RPMI7951 (cell line): ENCODE results near the gene DDX59. TPM values are rescaled to one million over a fixed set of nuclear protein-coding genes. Genes with fewer than 3 reads are reported as not detected.
A peak's percentile ranks its signal among the peaks of the same experiment; 100 is the strongest.

Experiments used
- DNase-seq: peaks from one replicate; pipeline ENCODE4 v3.0.0-alpha.2; 2012; ENCODE audit warnings: low read depth
- total RNA-seq: library from RNA; depleted of rRNA; stranded (reverse); fragments of >200 nt; shearing (Covaris generic); gene quantifications from 2 replicates; pipeline ENCODE4 v1.2.3, GENCODE V29; 2014; rRNA removed

Gene DDX59
- total RNA-seq, result 15.6 and 28.5 TPM in 2 replicates

DNA sequence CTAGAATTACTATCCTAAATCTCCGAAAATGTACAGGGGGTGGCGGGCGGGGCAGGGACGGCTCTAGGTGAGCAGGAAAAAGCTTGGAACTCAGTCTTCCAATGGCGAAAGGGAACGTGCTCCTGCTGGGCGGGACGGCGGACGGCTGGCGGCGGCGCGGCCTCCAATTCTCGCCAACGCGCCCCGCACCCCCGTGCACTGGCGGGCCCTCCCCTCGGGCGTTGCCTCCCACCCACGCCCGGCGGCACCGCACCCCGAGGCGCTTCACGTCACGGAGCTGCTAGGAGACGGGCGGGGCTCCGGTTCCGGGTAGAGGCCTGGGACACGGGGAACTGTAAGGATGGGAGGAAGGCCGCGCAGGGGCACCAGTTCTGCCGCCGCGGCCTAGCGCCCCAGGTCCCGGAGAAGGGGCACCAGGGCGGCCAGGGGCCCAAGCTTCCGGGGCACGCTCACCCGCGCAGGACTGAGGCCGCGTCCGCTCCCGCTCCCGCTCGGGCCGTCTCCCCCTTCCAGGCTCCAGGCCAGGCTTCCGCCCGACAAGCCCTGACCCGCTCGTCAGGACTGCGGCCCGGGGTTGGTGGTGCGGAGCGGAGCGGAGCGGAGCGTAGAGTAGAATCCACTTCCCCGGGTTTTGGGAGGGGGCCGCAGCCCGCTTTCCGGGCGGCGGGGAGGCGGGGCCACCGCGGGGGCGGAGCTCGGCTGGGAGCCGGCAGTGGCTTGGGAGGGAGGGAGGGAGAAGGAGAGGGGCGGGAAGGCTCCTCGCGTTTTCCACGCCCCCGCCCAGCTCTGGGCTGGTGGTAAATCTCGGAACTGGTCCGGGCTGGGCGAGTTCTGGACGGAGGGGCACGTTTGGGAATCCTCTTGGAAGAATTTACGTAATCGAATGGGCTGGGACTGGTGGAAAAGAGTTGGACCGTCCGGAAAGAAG, at the start of gene DDX59:
Gene DDX59 (minus strand): TSS at position 594 of the 928 bp plus-strand sequence. CDS start 3,167 bp downstream, outside the sequence.
- peak; percentile 97 for DNase-seq

GRCh38 chr1:200714504-200715187, 44.9 kb upstream of the DDX59 start:
- DNase-seq, result no peak

DNA sequence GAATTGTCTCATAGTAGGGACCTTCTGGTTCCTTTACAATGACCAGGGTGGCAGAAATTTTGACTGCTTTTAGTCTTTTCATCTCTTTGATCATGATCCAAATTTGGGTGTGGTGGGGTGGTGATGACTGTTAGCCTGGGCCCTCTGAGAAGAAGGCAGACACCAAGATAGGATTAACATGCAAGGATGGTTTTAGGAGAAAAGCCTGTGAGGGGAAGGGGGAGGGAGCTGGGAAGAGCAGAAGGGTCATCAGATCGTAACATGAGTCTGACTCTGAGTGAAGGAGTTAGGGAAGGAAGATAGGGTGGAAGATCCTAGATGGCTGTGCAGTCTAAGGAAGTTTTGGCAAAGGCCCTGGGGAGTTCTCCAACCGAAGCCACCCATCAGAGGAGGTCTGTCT, 40.5 kb upstream of the DDX59 start:
- DNase-seq, result no peak

GRCh38 chr1:200708769-200709168, 39.1 kb upstream of the DDX59 start:
- DNase-seq, result no peak

GRCh38 chr1:200708161-200708560, 38.5 kb upstream of the DDX59 start:
- DNase-seq, result no peak

- DNase-seq, result no peak
Observed at GRCh38 chr1:200707116-200707515, 37.4 kb upstream of the DDX59 start.

DNA sequence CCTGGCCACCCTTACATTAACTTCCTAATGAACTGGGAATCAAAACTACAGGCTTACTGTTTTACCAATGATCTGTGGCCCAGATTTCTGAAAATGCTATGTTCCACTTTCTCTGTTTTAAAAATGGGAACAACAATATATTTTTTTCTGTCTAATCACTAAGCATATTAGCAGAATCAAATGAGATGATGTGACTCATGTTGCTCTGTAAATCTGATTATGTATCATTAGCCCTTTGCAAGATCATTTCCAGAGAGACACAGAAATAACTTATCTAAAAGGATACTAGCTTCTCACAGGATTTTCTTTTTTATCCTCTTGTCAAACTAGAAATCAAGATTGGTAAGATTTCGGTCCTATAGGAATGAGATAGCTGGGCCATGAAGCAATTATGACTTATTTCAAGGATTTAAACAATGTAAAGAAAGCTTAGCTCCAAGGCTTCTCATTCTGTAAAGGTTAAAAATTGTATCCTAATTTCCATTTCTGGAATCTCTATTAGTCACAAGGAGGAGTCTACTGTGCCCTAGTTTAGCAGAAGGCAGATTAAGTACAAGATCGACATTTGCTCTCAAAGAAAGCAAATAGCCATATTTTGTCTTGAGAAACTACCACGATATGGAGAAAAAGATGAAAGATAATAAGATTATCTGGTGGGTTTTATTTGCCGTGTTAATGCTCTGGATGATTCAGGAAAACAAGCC, 36.6 kb upstream of the DDX59 start:
- DNase-seq, result no peak

GRCh38 chr1:200704986-200705500, 35.3 kb upstream of the DDX59 start:
- DNase-seq, result no peak

DNA sequence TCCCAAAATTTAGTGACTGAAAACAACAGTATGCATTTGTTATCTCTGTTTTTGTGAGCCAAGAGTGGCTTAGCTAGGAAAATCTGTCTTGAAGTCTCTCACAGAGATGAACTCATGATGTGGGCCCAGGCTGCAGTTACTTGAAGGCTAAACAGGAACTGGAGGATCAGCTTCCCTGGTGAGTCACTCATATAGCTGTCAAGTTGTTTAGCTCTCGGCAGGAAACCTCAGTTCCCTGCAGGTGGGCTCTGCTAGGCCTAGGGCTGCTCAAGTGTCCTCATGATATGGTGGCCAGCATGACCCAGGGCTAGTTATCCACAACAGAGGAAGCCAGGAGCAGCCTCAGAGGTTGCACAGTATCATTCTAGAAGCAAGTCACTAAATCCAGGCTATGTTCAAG, 30.2 kb upstream of the DDX59 start:
- DNase-seq, result peak; percentile 77

GRCh38 chr1:200694738-200695137, 25.0 kb upstream of the DDX59 start:
- DNase-seq, result no peak

GRCh38 chr1:200693327-200693726, 23.6 kb upstream of the DDX59 start:
- no peak for DNase-seq

DNA sequence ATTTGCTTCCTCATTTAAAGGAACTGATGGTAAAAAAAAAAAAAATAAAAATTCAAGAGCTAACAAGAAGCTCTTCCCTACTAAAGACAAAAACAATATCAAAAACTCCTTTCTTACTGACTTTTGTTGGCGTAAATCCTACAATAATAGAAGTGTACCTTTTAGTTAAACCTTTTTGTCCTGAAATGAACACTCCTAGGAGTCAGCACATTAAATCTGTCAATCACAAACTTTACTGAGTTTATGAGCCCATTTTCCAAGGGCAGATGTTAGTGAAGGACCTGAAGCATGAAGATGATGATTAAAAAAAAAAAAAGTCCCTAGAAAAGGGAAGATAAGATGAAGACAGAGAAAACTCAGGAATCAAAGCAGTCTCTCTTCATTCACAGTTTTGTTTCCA, 22.6 kb upstream of the DDX59 start:
- no peak for DNase-seq

DNA sequence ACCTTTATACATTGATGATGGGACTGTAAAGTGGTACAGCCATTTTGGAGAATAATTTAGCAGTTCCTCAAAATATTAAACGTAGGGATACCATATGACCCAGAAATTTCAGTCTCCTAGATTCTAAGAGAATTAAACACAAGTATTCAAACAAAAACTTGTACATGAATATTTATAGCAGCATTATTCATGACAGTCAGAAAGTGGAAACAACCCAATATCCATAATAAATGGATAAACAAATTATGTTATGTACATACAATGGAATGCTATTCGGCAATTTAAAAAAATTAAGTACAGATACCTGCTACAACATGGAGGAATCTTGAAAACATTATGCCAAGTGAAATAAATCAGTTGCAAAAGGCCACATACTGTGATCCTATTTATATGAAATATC, 16.9 kb upstream of the DDX59 start:
- no peak for DNase-seq

DNA sequence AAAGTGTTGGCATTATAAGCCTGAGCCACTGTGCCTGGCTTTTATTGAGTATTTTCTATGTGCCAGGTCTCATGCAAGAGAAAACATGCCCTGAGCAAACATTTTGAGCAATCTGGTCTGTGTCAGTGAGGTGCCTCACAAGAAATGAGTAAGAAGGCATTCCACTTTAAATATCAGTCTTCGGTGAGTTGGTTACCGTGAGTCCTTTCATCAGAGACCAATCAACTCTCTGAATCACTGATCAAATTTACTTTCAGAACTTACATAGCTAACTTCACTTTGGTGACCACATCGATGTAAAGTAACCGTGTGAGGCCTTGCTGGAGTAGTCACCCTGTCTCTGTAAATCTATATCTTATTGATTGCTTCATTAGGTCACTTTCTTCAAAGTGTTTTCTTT, 14.3 kb upstream of the DDX59 start:
- DNase-seq, result no peak

GRCh38 chr1:200683298-200683697, 13.6 kb upstream of the DDX59 start:
- DNase-seq, result no peak

- no peak for DNase-seq
Observed at GRCh38 chr1:200681231-200681630, 11.5 kb upstream of the DDX59 start.

DNA sequence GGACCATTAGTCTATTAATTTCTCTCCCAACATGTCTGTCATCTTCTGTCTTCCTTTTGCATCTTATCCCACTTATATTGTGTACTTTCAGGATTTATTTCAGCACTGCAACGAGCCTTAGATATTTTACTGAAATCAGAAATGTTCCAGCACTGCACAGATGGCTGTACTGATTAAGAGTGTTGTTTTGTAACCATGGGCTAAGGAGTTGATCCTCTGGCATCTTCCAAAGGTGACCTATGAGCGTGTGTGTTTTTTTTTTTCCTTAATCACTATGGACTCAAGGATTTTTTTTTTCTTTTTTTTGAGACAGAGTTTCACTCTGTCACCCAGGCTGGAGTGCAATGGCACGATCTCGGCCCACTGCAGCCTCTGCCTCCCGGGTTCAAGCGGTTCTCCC, 7.1 kb upstream of the DDX59 start:
- DNase-seq, result no peak

GRCh38 chr1:200675588-200675852, 5.8 kb upstream of the DDX59 start:
- no peak for DNase-seq

GRCh38 chr1:200674838-200675587, 5.3 kb upstream of the DDX59 start:
- no peak for DNase-seq

DNA sequence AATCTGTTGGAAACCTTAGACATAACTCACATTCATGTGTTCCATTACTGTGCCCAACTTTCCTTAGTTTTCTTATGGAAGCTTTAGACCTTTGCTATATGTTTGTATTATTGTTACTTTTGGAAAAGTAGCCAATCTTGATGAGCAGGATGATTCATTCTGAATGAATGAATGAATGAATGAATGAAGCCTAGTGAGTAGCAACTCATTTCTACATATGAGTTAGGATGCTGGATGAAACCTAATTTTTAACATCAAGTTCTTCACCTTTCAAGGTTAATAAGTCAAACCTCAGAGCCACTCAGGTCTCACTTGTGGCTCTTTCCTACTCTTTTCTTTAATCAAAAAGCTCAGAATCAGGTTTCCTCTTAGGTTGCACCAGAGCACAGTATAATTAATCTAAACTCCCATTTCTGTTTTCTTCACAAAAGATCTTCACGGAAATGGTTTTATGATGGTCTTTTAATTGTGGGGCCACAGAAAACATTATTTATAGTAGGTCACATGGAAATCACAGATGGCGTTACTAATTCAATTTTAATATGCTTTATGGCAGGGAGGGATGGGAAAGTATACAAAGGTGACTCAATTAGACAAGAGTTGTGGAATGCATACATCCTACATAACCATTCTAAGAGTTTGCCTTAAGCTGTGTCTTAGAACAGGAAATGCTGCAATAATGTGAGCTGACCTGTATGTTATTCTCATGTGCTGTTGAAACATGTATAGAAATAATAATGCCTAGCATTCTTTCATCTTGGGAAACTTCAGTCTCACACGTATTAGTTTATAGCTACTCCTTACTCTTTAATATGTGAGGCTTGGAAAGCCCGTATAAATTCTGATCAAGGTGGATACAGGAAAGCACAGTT, 4.5 kb upstream of the DDX59 start:
- no peak for DNase-seq
